GM21360 (cell line): Measurements from ENCODE around the gene EEFSEC.

ENCODE experiments used
- ATAC-seq: cut with Tn5 transposase; IDR thresholded peaks from one replicate; pipeline ENCODE4 v1.9.1; 2021; ENCODE audit warnings: mild to moderate bottlenecking, moderate library complexity; ENCODE audit not compliant: unreplicated experiment

EEFSEC gene

GRCh38 chr3:128270559-128271492 lies 117.5 kb downstream of the EEFSEC start:
- no peak for ATAC-seq

GRCh38 chr3:128271536-128272332 lies 118.5 kb downstream of the EEFSEC start:
- ATAC-seq, result no peak

GRCh38 chr3:128273109-128273840 lies 120.0 kb downstream of the EEFSEC start:
- no peak for ATAC-seq

GRCh38 chr3:128273841-128274573 lies 120.7 kb downstream of the EEFSEC start:
- no peak for ATAC-seq

- ATAC-seq, result no peak
Observed at GRCh38 chr3:128274837-128275236, 121.6 kb downstream of the EEFSEC start.

GRCh38 chr3:128275316-128276145 lies 122.2 kb downstream of the EEFSEC start:
- no peak for ATAC-seq

GRCh38 chr3:128276146-128276435 lies 122.8 kb downstream of the EEFSEC start:
- no peak for ATAC-seq

GRCh38 chr3:128276577-128277183 lies 123.4 kb downstream of the EEFSEC start:
- no peak for ATAC-seq

- ATAC-seq, result no peak
Observed at GRCh38 chr3:128277378-128278069, 124.2 kb downstream of the EEFSEC start.

- ATAC-seq, result no peak
Observed at GRCh38 chr3:128278130-128278529, 124.8 kb downstream of the EEFSEC start.

- no peak for ATAC-seq
Observed at GRCh38 chr3:128278761-128279600, 125.7 kb downstream of the EEFSEC start.

GRCh38 chr3:128279601-128279880 lies 126.3 kb downstream of the EEFSEC start:
- no peak for ATAC-seq

- ATAC-seq, result no peak
Observed at GRCh38 chr3:128280481-128281052, 127.3 kb downstream of the EEFSEC start.

- no peak for ATAC-seq
Observed at GRCh38 chr3:128281056-128281455, 127.8 kb downstream of the EEFSEC start.

GRCh38 chr3:128281461-128282367 lies 128.4 kb downstream of the EEFSEC start:
- ATAC-seq, result no peak

- ATAC-seq, result no peak
Observed at GRCh38 chr3:128282380-128283196, 129.3 kb downstream of the EEFSEC start.
